Posterior cingulate gyrus (tissue), 11 donors: Measurements from ENCODE around the gene FAM120A.
A peak's percentile ranks its signal among the peaks of the same experiment; 100 is the strongest.

Source experiments
- DNase-seq, 10 donors: peaks; one replicate each; pipeline versions ENCODE4 v3.0.0 to v3.0.0-alpha.2; 2020 to 2021; ENCODE audit warnings: mixed read lengths in 3 of 10
- intact Hi-C: fragments of 100-400 bp; cut with DNase I; formaldehyde crosslinking; loops from one replicate; pipeline ENCODE4 v1.15.1; 2023

The FAM120A gene

GRCh38 chr9:93587651-93588347 lies 136.3 kb downstream of the FAM120A start:
- DNase-seq = peak in 1 of 10 donors; percentile 52
- intact Hi-C loops = no loop called here

DNA sequence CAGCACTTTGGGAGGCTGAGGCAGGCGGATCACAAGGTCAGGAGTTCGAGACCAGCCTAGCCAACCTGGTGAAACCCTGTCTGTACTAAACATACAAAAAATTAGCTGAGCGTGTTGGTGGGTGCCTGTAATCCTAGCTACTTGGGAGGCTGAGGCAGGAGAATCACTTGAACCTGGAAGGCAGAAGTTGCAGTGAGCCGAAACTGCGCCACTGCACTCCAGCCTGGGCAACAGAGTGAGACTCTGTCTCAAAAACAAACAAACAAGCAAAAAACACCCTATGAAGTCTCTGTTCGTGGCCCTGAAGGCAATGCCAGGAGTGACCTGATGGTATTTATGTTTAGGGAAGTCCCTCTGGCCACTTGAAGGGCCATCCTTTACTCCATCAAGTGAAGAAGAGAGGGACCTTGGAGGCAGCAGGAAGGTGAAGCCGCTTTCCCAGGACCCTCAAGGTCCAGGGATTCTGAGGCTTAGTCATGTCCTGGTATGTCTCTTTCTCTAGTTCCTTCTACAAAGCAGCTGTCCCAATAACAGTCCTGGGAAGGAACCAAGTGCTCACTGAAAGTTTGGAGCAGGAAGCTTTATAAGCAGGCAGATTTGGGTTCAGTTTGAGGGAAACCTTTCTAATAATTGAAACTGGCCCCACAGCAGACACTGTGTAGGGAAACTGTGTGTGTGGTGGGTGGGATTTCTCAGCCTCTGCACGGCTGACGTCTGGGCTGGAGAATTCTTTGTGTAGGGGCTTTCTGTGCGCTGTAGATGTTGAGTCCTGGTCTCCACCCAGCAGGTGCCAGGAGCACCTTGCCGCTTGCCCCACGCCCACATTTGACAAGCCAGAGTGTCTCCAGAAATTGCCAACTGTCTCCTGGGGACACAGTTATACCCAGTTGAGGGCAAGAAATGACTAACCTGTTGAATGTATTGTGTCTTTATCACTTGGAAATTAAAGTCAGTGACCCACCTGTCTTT lies 137.4 kb downstream of the FAM120A start:
- no peak for DNase-seq

DNA sequence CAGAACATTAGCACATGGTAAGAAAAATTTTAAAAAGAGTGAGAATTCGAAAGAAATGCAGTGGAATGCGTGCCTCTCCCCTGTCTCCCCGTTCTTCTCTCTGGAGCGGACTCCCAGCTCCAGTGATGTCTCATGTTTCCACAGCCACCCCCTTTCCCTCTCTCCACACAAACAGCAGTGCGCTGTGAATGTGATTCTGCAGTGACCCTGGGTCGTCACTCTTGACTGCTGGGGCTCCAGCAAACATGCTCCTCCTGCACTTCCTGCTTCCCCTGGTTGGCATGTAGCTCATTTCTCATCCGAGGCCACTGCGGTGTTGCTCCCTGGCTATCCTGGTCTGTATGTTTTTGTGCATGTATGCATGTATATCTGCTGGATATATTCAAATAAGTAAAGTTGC lies 138.2 kb downstream of the FAM120A start:
- intact Hi-C loops = no loop called here
- DNase-seq = no peak

More for the DNA sequence above, 137.4 kb downstream of the FAM120A start:
- intact Hi-C loops = no loop called here

GRCh38 chr9:93590609-93591234 lies 139.2 kb downstream of the FAM120A start:
- intact Hi-C loops = no loop called here
- peak in 1 of 10 donors; percentile 59 for DNase-seq

GRCh38 chr9:93591301-93592007 lies 140.0 kb downstream of the FAM120A start:
- peak in 1 of 10 donors; percentile 63 for DNase-seq
- intact Hi-C loops = no loop called here

DNA sequence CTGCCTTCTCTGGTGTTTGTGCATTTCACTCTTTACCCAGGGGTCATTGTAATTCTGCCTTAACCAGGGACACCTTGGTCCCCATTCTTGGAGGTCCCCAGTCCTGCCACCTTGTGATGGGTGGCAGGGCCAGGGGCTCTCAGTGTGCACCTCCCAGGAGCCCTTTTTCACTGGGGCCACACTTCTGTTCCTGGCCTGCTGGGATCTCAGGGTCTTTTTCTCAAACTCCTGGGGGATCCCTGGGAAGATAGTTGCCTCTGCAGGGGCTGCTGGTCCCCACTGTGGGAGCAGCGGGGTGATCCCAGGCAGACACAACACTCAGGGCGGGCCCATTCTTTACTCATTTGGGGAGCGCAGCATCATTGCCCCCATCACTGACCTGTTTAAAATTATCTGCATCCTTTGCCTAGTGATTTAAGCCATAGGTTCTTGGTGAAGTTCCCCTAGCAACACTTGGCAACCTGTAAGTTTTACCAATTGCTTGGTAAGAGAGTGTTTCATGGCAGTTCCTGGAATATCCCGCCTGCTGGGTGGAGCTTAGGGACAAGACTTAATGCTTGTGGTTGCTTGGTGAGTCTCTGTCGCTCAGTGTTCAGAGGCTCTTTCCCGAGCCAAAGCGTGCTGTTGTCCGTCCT lies 140.6 kb downstream of the FAM120A start:
- DNase-seq = no peak
- intact Hi-C loops = no loop called here

GRCh38 chr9:93592643-93593021 lies 141.1 kb downstream of the FAM120A start:
- peak in 1 of 10 donors; percentile 25 for DNase-seq
- intact Hi-C loops = no loop called here

- peak in 1 of 10 donors; percentile 4 for DNase-seq
- intact Hi-C loops = no loop called here
Observed at GRCh38 chr9:93593144-93593658, 141.7 kb downstream of the FAM120A start.

GRCh38 chr9:93594041-93594756 lies 142.7 kb downstream of the FAM120A start:
- intact Hi-C loops = no loop called here
- DNase-seq = peak in 1 of 10 donors; percentile 60

DNA sequence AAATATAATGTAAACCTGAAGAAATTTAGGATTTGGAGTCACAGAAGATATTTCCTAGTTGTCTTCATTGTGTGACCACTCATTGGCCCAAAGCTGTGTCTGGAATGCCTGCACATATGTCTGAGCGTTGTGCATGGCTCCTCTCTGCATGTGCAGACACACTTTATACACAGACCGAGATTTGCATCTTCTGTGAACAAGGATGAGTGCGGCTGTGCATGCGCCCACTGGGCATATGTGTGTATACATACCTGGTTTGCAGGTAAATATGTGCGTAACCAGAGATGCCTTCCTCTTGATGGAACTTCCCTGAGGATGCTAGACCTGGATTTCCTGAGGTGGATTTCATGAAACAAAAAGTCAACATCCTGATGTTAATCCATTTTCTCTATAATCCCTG lies 144.0 kb downstream of the FAM120A start:
- intact Hi-C loops = no loop called here
- DNase-seq = peak in 2 of 10 donors; percentile 6 to 9

- DNase-seq = peak in 3 of 10 donors; percentile 4 to 67 (median 5)
- intact Hi-C loops = no loop called here
Observed at GRCh38 chr9:93595861-93596365, 144.4 kb downstream of the FAM120A start.

DNA sequence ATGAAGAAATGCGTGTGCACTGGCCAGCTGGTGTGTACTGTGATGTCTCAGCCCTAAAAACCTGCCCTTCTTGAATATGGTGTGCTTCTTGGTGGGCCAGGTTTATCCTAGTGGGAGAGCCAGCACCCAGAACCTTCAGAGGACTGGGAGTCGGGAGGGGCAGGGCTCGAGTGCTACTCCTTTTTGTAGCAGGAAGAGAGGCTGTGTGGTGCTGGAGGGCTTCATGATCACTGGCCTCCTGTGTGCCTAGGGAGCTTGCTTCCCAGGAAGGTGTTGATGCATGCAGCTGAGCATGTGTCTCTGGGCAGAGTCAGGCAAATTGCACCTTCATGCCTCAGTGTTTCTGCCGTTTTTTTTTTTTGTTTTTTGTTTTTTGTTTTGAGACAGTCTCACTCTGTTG lies 144.9 kb downstream of the FAM120A start:
- peak in 2 of 10 donors; percentile 1 to 57 for DNase-seq
- intact Hi-C loops = no loop called here

GRCh38 chr9:93597142-93597706 lies 145.7 kb downstream of the FAM120A start:
- DNase-seq = peak in 3 of 10 donors; percentile 1 to 42 (median 11)
- intact Hi-C loops = no loop called here

GRCh38 chr9:93597871-93598646 lies 146.6 kb downstream of the FAM120A start:
- intact Hi-C loops = no loop called here
- DNase-seq = peak in 3 of 10 donors; percentile 2 to 78 (median 7)

- DNase-seq = peak in 3 of 10 donors; percentile 5 to 70 (median 7)
- intact Hi-C loops = no loop called here
Observed at GRCh38 chr9:93598647-93599241, 147.3 kb downstream of the FAM120A start.

GRCh38 chr9:93599571-93600403 lies 148.3 kb downstream of the FAM120A start:
- peak in 3 of 10 donors; percentile 4 to 57 (median 5) for DNase-seq
- intact Hi-C loops = no loop called here
